ENCODE measurements around the gene PIGP. TPM values are rescaled to one million over a fixed set of nuclear protein-coding genes. Genes with fewer than 3 reads are reported as not detected.

The PIGP gene
- total and polyA plus RNA-seq, 10 of the 15 experiments (the other 5 are each of a cell fraction or from before 2014, with no cell fraction given): 17.0 to 65.0 (median 29.5) TPM

- no peak overlapping the region for H3K4me2 ChIP-seq (ENCODE audit: control insufficient read depth, insufficient read depth)
- H3K4me1 ChIP-seq (ENCODE audit: control insufficient read depth, insufficient read depth, low read length): no peaks in the 10 kb centered on the region; the same call in 1 of the 2 replicates
- ChIA-PET RAD21 (ENCODE audit: unreplicated experiment) (no interaction called here), SMC1A (ENCODE audit: uncharacterized antibody, unreplicated experiment) (interaction anchor here (1.0 to 1.7 kb wide), 2 partner anchors 44 to 100 kb away, joined by 3 to 6 read pairs; no protein-coding TSS in a partner anchor), POLR2A (interaction anchor here (0.7 to 1.3 kb wide), 2 partner anchors 36 to 142 kb away, joined by 3 to 4 read pairs; no protein-coding TSS in a partner anchor), CTCF (interaction anchor here (1.8 kb wide), 1 partner anchor 99 kb away, joined by 8 read pairs; no protein-coding TSS in a partner anchor)
- H2AFZ ChIP-seq (ENCODE audit: control insufficient read depth, low read depth, low read length): no peak overlapping the region
- intact Hi-C loops (cut with micrococcal nuclease; ENCODE audit: unreplicated experiment): loop anchor here (5.0 kb wide), 2 partner anchors 74 to 99 kb away; no protein-coding TSS in a partner anchor
- 95% methylated on average over 4 of the region's 4 CpGs for WGBS (ENCODE audit: insufficient coverage, insufficient replicate concordance, low lambda C conversion rate, missing lambda C conversion rate)
- TF ChIP-seq MYB (IDR thresholded peaks at IDR 0.05; ENCODE audit: borderline replicate concordance, low read depth, low read length) (no peak), ZNF217 (IDR thresholded peaks at IDR 0.05) (0 out of 2 replicates have a peak, but pooled peaks have one; percentile 23)
- in situ Hi-C loops (cut with MboI): no loop called here
- no peaks in the 10 kb centered on the region for H3K9me3 ChIP-seq (replicated peaks; ENCODE audit: control insufficient read depth, insufficient read depth, low read length)
- H3K79me2 ChIP-seq (ENCODE audit: control insufficient read depth, insufficient read depth, low read length): peaks cover 79% of the 10 kb centered on the region
- H4K20me1 ChIP-seq (ENCODE audit: control insufficient read depth, insufficient read depth): no peaks in the 10 kb centered on the region
- H3K27ac ChIP-seq (ENCODE audit: control insufficient read depth, insufficient read depth): no peak overlapping the region
- no peak for ATAC-seq
- BruUV-seq (replicated peaks): no TSS peak
- FAIRE-seq: no peak
- H3K36me3 ChIP-seq (ENCODE audit: control insufficient read depth in 2 of 2, insufficient read depth in 2 of 2, low read length in 1 of 2): no peaks in the 10 kb centered on the region
- H3K4me3 ChIP-seq: no peak overlapping the region
- H3K27me3 ChIP-seq (replicated peaks in 1 of 2; ENCODE audit: control insufficient read depth in 2 of 2, insufficient read depth in 2 of 2, low read length in 1 of 2): no peaks in the 10 kb centered on the region
- DNase-seq (ENCODE audit: low read depth, low spot score): no peak
- no peak overlapping the region for H3K9ac ChIP-seq (ENCODE audit: control insufficient read depth, insufficient read depth, low read length)
Measured at GRCh38 chr21:37076087-37076850, 3.4 kb upstream of the PIGP start.

- H3K9me3 ChIP-seq (replicated peaks; ENCODE audit: control insufficient read depth, insufficient read depth, low read length): no peaks in the 10 kb centered on the region
- POLR2A ChIA-PET: interaction anchor here (0.6 kb wide), 1 partner anchor 488 kb away, joined by 3 read pairs; no protein-coding TSS in a partner anchor
- SMC1A ChIA-PET (ENCODE audit: uncharacterized antibody, unreplicated experiment): interaction anchor here (1.0 to 1.7 kb wide), 2 partner anchors 45 to 99 kb away, joined by 3 to 6 read pairs; no protein-coding TSS in a partner anchor
- no peaks in the 10 kb centered on the region for H4K20me1 ChIP-seq (ENCODE audit: control insufficient read depth, insufficient read depth)
- intact Hi-C loops (cut with micrococcal nuclease; ENCODE audit: unreplicated experiment) (loop anchor here (5.0 kb wide), 2 partner anchors 73 to 98 kb away; no protein-coding TSS in a partner anchor), in situ Hi-C loops (cut with MboI) (no loop called here)
- FAIRE-seq (no peak), ATAC-seq (no peak), DNase-seq (ENCODE audit: low read depth, low spot score) (no peak)
- BruUV-seq (replicated peaks): no TSS peak
- RAD21 ChIA-PET (ENCODE audit: unreplicated experiment): no interaction called here
- H3K36me3 ChIP-seq (ENCODE audit: control insufficient read depth in 2 of 2, insufficient read depth in 2 of 2, low read length in 1 of 2): no peaks in the 10 kb centered on the region
- TF ChIP-seq SMARCA5 (IDR thresholded peaks at IDR 0.05) (peak; percentile 58; the same call in 1 of the 2 replicates), PBX3 (IDR thresholded peaks at IDR 0.05; ENCODE audit: insufficient replicate concordance, low read depth, low read length) (no peak)
- 97% methylated on average over 4 of the region's 4 CpGs for WGBS (ENCODE audit: insufficient coverage, insufficient replicate concordance, low lambda C conversion rate, missing lambda C conversion rate)
- H3K27me3 ChIP-seq (replicated peaks in 1 of 2; ENCODE audit: control insufficient read depth in 2 of 2, insufficient read depth in 2 of 2, low read length in 1 of 2): no peaks in the 10 kb centered on the region
- no peak overlapping the region for H3K27ac ChIP-seq (ENCODE audit: control insufficient read depth, insufficient read depth)
- H3K79me2 ChIP-seq (ENCODE audit: control insufficient read depth, insufficient read depth, low read length): peaks cover 74% of the 10 kb centered on the region
- peak overlapping the region; percentile 26; the same call in 1 of the 2 replicates for H3K4me3 ChIP-seq
- H3K9ac ChIP-seq (ENCODE audit: control insufficient read depth, insufficient read depth, low read length): no peak overlapping the region
- CTCF ChIA-PET: interaction anchor here (1.8 kb wide), 1 partner anchor 98 kb away, joined by 8 read pairs; no protein-coding TSS in a partner anchor
- H3K4me1 ChIP-seq (ENCODE audit: control insufficient read depth, insufficient read depth, low read length): no peaks in the 10 kb centered on the region; the same call in 1 of the 2 replicates
- H2AFZ ChIP-seq (ENCODE audit: control insufficient read depth, low read depth, low read length): no peak overlapping the region
- H3K4me2 ChIP-seq (ENCODE audit: control insufficient read depth, insufficient read depth): no peak overlapping the region
Measured at GRCh38 chr21:37075214-37075770, 2.4 kb upstream of the PIGP start.
